Stimulated activated CD8-positive, alpha-beta memory T cell treated with anti-CD3 and anti-CD28 coated beads, Interleukin-2, amount 100 ng/mL, for 1 hour (primary cell): ENCODE data around the gene FEM1B.

Experiments
- DNase-seq, 2 donors: peaks; one replicate each; pipeline ENCODE4 v3.0.0-alpha.2; 2020; ENCODE audit warnings: low read depth in 2 of 2

Gene FEM1B

GRCh38 chr15:68307131-68307928 lies 29.8 kb downstream of the FEM1B start:
- no peak for DNase-seq

GRCh38 chr15:68309024-68309423 lies 31.5 kb downstream of the FEM1B start:
- no peak for DNase-seq

GRCh38 chr15:68310178-68310803 lies 32.7 kb downstream of the FEM1B start:
- DNase-seq: no peak

DNA sequence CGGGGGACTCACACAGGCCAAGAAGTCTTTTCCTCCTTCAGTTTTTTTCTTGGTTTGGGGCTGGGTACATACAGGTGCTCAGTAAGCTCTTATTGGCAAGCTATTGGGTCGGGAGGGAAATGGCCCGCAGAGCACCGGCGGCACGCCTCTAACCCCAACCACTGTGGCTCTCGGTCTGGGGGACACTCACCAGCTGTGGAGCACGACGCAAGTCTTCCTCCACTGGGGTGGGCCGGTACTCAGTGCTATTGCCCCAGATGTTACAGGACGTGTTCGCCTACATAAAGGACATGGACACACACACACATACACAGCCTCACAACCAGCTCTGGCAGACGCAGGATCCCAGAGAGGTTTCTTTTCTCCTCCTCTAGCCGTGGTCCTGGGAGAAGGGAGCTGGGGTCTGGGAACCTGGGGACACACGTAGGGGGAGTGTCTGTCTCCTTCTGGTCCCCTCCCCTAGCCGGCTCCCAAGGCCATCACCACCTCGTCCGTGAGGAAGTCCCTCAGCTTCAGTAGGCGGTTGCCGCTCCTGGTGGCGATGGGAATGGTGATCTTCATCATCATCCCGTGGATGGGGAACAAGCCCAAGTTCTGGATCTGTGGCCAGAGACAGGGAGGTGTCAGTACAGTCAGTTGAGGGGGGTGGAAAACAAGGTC lies 33.4 kb downstream of the FEM1B start:
- DNase-seq: no peak

GRCh38 chr15:68311464-68311835 lies 33.9 kb downstream of the FEM1B start:
- no peak for DNase-seq

DNA sequence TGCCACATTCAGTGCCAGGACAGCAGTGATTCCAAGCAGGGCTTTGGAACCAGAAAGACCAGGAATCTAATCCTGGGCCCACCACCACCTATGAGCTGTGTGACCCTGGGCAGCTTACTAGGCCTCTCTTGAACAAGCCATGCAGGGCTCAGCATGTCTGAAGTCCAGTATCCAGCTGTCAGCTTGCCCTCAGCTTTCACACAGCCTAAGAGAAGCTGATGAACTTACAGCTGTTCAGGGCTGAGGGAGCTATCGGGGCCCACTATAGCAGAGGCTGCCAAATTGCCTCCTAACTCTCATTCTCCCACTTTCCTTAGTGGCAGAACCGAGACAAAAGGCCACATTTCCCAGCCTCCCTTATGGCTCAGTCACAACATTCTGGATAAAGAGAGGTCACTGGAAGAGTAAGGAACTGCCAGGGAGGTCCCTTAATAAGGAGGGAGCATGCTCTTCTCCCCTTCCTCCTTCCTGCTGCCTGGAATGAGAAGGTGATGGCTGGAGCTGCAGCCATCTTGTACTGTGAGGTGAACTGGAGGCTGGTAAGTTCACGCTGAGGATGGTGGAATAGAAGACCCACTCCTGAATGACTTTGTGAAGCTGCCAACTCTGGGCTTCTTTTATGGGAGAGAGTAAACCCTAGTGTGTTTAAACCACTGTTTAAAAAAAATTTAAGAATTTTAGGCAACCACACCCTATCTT lies 34.5 kb downstream of the FEM1B start:
- DNase-seq: no peak

DNA sequence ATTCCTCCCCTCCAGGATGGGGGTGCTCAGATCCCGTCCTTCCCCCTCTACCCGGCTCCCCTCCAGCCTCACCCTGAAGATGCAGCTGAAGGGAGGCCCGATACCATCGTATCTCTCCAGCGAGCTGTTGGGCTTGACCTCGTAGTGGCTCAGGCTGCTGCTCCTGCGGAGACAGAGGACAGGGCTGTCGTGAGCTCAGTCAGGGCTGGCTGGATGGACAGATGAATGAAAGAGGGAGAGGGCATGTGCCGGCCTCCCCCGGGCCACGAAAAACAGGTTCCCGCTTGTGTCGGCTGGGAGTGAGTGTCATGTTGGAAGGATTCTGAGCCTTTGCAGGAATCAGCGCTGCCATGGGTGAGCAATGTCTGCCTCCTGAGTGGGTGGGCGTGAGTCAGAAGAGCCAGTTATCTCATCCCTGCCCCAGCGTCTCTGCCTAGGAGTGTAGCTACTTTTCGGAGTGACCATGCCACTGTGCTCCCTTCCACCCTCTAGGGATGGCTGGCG lies 35.2 kb downstream of the FEM1B start:
- no peak for DNase-seq

GRCh38 chr15:68313501-68314410 lies 36.2 kb downstream of the FEM1B start:
- no peak for DNase-seq

DNA sequence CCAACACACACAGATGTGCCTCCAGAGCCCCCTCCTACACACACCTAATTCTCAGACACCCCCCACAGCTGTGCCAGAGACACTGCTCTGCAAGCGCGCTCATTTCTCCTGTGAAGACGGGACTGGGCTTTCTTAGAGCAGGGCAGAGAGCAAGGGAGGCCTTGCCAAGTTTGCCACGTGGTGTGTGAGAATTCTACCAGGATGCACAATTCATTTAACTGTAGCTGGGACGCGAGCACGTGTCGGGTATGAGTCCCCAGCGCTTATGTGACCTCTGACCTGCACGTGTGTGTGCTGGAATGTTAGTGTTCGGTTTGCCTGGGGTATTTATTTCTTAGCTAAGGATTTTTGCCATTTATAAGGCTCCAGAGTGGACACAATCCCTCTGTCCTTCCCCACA lies 37.0 kb downstream of the FEM1B start:
- no peak for DNase-seq

GRCh38 chr15:68315035-68315434 lies 37.5 kb downstream of the FEM1B start:
- DNase-seq: no peak

DNA sequence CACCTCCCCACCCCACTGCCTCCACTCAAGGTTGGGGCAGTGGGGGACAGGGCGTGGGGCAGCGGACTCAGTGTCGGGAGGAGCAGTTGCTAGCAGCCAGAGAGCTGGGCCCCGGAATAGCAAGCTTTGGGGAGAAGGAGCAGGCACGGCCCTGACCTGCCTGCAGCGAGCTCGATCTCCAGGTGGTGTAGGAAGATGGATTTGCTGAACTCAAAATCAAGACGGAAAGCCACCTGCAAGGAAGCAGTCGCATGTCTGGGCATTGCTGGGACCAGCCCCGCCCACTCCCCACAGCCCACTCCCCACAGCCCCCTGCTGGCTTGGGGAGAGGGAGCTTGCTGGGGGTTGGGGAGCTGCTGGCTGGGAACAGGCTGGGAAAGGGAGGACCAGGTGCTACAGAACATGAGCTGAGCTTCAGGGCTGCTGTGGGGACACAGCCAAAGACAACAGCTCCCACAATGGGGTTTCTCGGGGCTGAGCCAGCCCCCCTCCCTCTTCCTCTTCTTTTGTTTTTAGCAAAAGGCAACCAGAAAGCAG lies 38.0 kb downstream of the FEM1B start:
- no peak for DNase-seq

DNA sequence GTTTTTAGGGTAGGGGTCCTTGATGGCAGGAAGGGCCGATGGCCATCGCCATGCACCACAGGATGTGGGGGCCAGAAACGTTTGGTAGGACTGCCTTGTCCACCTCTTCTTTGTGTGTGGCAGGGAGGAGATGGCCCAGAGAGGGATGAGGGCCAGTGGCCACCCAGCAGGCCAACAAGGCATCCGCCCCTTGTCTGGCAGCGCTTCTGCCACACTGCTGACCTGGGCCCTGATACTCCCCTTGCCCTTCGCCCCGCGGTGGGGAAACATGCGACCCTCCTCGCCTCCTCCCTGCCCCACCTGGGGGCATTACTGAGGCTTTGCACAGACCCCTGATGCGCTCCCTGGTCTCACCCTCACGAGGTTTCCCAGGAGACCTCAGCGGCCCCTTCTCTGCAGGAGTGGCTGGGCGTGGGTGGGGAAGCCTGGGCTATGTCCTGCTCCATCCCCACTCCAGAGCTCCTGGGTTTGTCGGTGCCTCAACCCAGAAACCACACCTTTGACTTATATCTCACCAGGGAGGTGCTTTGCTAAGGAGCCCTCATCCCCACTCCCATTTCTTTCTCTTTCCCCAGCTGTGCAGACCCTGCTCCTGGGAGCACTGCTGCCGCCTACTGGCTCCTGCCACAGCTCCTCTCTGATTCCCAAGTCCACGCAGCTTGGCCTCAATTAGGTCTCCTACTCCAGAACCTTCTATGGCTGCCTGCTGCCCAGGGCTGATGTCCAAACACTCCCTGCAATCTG lies 38.7 kb downstream of the FEM1B start:
- DNase-seq: no peak

DNA sequence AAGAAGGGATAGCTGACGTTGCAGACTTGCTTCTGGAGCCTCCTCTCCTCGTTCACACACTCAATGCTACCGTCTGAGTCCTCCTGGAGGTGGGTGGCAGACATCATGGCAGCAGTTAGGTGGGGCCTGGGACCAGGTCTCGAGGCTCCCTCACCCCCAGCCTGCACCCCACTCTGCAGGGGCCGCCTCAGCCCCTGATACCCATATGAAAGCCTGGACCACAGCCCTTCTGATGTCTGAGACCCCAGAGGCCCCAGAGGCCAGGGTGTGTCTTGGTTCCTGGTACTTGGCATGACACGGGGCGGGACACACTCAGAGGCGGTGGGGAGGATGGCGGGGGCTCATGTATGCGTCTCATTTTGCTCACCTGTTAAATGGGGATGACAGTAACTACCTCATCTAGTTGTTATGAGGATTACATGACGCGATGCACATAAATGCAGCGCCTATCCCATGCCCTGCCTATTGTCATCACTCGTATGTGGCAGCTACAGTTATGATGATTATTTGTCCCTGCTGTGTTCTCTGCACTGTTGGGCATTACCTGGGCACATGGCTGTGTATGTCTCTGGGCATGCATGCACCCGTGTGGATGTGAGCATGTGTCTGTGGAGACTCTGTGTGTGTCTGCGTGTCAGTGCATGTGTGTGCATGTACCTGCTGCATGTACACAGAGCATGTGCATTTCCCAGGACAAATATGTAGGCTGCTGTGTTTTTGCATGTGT lies 39.9 kb downstream of the FEM1B start:
- DNase-seq: no peak

GRCh38 chr15:68318008-68318835 lies 40.7 kb downstream of the FEM1B start:
- no peak for DNase-seq

DNA sequence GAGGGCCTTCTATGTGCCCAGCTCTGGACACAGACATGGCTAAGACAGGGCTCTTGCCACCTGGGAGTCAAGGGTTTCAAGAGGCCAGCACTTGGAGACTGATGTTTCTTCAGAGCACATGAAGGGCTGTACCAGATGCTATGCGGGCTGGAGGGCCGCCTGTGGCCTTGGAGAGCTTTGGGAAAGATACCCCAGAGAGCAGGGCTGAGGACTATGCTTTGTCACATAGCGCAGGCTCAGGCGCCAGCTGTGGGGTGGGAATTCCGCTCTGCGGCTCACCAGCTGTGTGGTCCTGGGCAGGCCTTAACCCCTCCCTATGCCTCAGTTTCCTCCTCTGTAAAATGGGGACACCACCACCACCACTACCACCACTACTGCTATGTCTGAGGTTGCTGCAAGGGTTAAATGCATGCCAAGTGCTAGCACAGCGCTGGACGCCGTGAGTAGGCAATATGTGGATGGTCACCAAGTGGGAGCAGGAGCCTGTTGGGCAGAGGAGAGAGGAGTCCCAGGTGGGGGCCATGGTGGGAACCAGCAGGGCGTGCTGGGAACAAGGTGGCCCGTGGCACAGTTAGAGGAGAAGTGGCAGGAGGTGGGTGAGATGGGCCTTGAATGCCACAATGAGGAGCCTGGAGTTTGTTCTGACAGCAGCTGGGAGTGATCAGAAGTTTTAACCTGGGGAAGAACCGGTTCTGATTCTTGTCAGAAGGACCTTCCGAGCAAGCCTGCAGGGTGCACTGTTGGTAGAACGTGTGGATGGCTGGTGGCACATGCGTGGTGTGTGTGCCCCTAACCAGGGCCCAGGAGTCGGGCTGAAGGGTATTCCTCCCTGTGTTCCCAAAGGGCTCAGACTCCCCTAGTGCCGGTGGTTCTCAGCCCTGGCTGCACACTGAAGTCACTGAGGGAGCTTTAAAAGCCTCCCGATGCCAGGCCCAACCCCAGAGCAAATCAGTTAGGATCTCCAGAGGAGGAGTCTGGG lies 41.7 kb downstream of the FEM1B start:
- DNase-seq: no peak

DNA sequence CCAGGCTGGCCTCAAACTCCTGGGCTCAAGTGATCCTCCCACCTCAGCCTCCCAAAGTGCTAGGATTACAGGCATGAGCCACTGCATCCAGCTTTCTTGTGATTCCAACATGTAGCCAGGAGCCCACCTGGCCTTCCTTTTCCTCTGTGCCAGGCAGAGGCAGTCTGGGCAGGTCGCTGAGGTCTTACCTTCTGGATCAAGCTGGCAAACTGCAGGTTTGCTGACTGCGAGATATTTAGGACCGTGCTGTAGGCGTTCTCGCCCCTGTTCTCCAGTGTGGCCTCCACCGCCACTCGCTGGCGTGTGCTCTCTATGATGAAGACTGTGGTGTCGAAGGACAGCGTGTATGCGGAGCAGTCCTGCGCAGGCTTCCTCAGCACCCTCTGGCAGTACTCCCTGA lies 42.5 kb downstream of the FEM1B start:
- DNase-seq: no peak

DNA sequence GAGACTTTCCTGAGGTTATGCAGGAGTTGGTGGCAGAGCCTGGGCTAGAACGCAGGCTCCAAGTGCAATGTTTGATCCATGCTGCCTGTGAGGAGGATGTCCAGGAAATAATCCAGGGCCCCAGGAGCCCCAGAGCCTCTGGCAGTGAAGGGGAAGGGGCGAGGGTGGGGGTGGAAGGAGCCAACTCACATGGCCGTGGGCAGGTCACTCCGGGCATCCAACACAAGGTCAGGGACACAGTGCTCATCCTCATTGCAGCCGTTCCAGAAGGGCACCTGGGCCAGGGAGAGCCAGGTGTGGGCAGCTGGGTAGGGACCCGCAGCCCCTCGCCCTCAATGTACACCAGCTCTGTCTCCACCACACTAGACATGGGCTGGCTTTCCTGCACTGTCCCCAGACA lies 43.7 kb downstream of the FEM1B start:
- no peak for DNase-seq
